ENCODE measurements around the gene JAK1.
A peak's percentile ranks its signal among the peaks of the same experiment; 100 is the strongest.
"Not testable (repeated sequence)": the region's sequence is repeated elsewhere in the genome, so short reads cannot be mapped to it uniquely, and the experiment has no call there.

The JAK1 gene

GRCh38 chr1:64966158-64966971 lies at the start of gene JAK1:
JAK1 (minus strand) TSS chr1:64966549; CDS start chr1:64886264, 80,285 bp downstream.
- DNase-seq (ENCODE audit: low spot score): peak; percentile 87

- no peak for DNase-seq (ENCODE audit: low spot score)
Measured at GRCh38 chr1:65014321-65014720, 48.0 kb upstream of the JAK1 start.

- DNase-seq (ENCODE audit: low spot score): no peak
Measured at GRCh38 chr1:65011983-65012382, 45.6 kb upstream of the JAK1 start.

GRCh38 chr1:65009724-65010420 lies 43.5 kb upstream of the JAK1 start:
- DNase-seq (ENCODE audit: low spot score): no peak

GRCh38 chr1:65009176-65009575 lies 42.8 kb upstream of the JAK1 start:
- DNase-seq (ENCODE audit: low spot score): no peak

- DNase-seq (ENCODE audit: low spot score): no peak
Measured at GRCh38 chr1:65006806-65007205, 40.5 kb upstream of the JAK1 start.

GRCh38 chr1:65003316-65003664 lies 36.9 kb upstream of the JAK1 start:
- DNase-seq (ENCODE audit: low spot score): no peak

- DNase-seq (ENCODE audit: low spot score): peak; percentile 73
Measured at GRCh38 chr1:65002508-65003315, 36.4 kb upstream of the JAK1 start.

- DNase-seq (ENCODE audit: low spot score): no peak
Measured at GRCh38 chr1:65002156-65002507, 35.8 kb upstream of the JAK1 start.

- DNase-seq (ENCODE audit: low spot score): peak; percentile 81
Measured at GRCh38 chr1:65001231-65001792, 35.0 kb upstream of the JAK1 start.

- DNase-seq (ENCODE audit: low spot score): not testable (repeated sequence)
Measured at GRCh38 chr1:64998425-64998948, 32.1 kb upstream of the JAK1 start.

GRCh38 chr1:64996541-64997257 lies 30.4 kb upstream of the JAK1 start:
- DNase-seq (ENCODE audit: low spot score): no peak

- DNase-seq (ENCODE audit: low spot score): no peak
Measured at GRCh38 chr1:64995316-64995715, 29.0 kb upstream of the JAK1 start.

- no peak for DNase-seq (ENCODE audit: low spot score)
Measured at GRCh38 chr1:64986903-64987871, 20.8 kb upstream of the JAK1 start.

GRCh38 chr1:64984737-64985136 lies 18.4 kb upstream of the JAK1 start:
- DNase-seq (ENCODE audit: low spot score): no peak

- no peak for DNase-seq (ENCODE audit: low spot score)
Measured at GRCh38 chr1:64984106-64984505, 17.8 kb upstream of the JAK1 start.

- no peak for DNase-seq (ENCODE audit: low spot score)
Measured at GRCh38 chr1:64983110-64983509, 16.8 kb upstream of the JAK1 start.

GRCh38 chr1:64981601-64982533 lies 15.5 kb upstream of the JAK1 start:
- no peak for DNase-seq (ENCODE audit: low spot score)
